HepG2 (cell line): ENCODE results near the gene SMIM38. TPM values are rescaled to one million over a fixed set of nuclear protein-coding genes. Genes with fewer than 3 reads are reported as not detected.

Source experiments
- ATAC-seq: fragments of 200-7000 bp; cut with Tn5 transposase; 3 replicates; pipeline ENCODE4 v1.9.1; 2020; ENCODE audit warnings: mild to moderate bottlenecking, moderate library complexity
- BruUV-seq: library from RNA; stranded (reverse); fragments of 400-500 nt; replicated peaks from 2 replicates; lab custom pipeline; 2021; lab: Mats Ljungman, UMichigan
- CTCF ChIA-PET: fragments of 300-600 bp; formaldehyde crosslinking; extraction: SDS; loops from one replicate; lab custom pipeline; 2021; ENCODE audit warnings: low total read pairs, inconsistent platforms, low intra/inter-chr PET ratio; lab: Yijun Ruan, JAX
- POLR2A ChIA-PET: fragments of 350-600 bp; sonication (Branson Sonifier 250); formaldehyde crosslinking; loops from one replicate; lab custom pipeline; 2020; ENCODE audit warnings: antibody characterized with exemption, inconsistent platforms; lab: Yijun Ruan, JAX
- DNase-seq: peaks from one replicate; pipeline ENCODE4 v3.0.0-alpha.2; 2015; ENCODE audit warnings: low spot score
- FAIRE-seq: peaks from 3 replicates; lab custom pipeline; 2011; peaks lifted over from hg19 to GRCh38; lab: Jason Lieb, UNC
- H2AFZ ChIP-seq: one replicate; pipeline ENCODE4 v1.6.1; 2011; ENCODE audit warnings: low read length, inconsistent platforms
- H3K27ac ChIP-seq: fragments of 300-600 bp; 3 replicates; pipeline ENCODE4 v1.8.0; 2011; ENCODE audit warnings: mixed run types, mild to moderate bottlenecking, mixed read lengths, low read length, inconsistent platforms; ENCODE audit not compliant: insufficient read depth; ENCODE audit errors: extremely low read length
- H3K27me3 ChIP-seq, 2 experiments: fragments of 200-600 bp in 1 of 2; 2 replicates in 1 of 2; 3 replicates in 1 of 2; pipeline versions ENCODE4 v1.6.0 to v1.8.0; 2011; ENCODE audit warnings: low read length in 2 of 2, mild to moderate bottlenecking in 2 of 2, moderate library complexity in 2 of 2, inconsistent platforms in 1 of 2; ENCODE audit not compliant: insufficient read depth in 2 of 2, control insufficient read depth in 1 of 2
- H3K36me3 ChIP-seq, 2 experiments: fragments of 200-600 bp in 1 of 2; replicated peaks in 1 of 2; 2 replicates in 1 of 2; 3 replicates in 1 of 2; pipeline versions ENCODE4 v1.5.1 to v1.8.0; 2011; ENCODE audit warnings: low read length in 2 of 2, inconsistent platforms in 1 of 2; ENCODE audit not compliant: insufficient read depth in 2 of 2, control insufficient read depth in 1 of 2
- H3K4me1 ChIP-seq: 2 replicates; pipeline ENCODE4 v1.5.1; 2012; ENCODE audit warnings: low read length, inconsistent platforms; ENCODE audit not compliant: insufficient read depth
- H3K4me2 ChIP-seq: 2 replicates; pipeline ENCODE4 v1.6.0; 2011; ENCODE audit warnings: low read depth, low read length, inconsistent platforms
- H3K4me3 ChIP-seq, 3 experiments: fragments of 200-600 bp in 1 of 3; sonication (generic), shearing (Covaris generic) in 1 of 3; replicated peaks in 1 of 3; 2 replicates each; pipeline ENCODE4 v1.5.1; 2011 to 2016; ENCODE audit warnings: low read length in 3 of 3, inconsistent platforms in 2 of 3, low read depth in 2 of 3, mild to moderate bottlenecking in 2 of 3, control low read depth in 1 of 3, mixed read lengths in 1 of 3; ENCODE audit not compliant: insufficient read depth in 1 of 3
- H3K79me2 ChIP-seq: one replicate; pipeline ENCODE4 v1.6.1; 2011; ENCODE audit warnings: low read length, inconsistent platforms; ENCODE audit not compliant: insufficient read depth
- H3K9ac ChIP-seq: 2 replicates; pipeline ENCODE4 v1.6.0; 2011; ENCODE audit warnings: mild to moderate bottlenecking, low read depth, low read length, inconsistent platforms; ENCODE audit not compliant: insufficient read depth
- H3K9me3 ChIP-seq: 2 replicates; pipeline ENCODE4 v1.5.1; 2012; ENCODE audit warnings: mild to moderate bottlenecking, low read length
- H4K20me1 ChIP-seq: 2 replicates; pipeline ENCODE4 v1.6.0; 2011; ENCODE audit warnings: inconsistent platforms, mild to moderate bottlenecking, low read length, moderate library complexity; ENCODE audit not compliant: insufficient read depth
- HIVEP1 ChIP-seq: sonication (generic); formaldehyde crosslinking; IDR thresholded peaks from 2 replicates; pipeline ENCODE4 v1.4.0; 2020; ENCODE audit warnings: mild to moderate bottlenecking, missing genetic modification reagents
- PHF20 ChIP-seq: sonication (generic); formaldehyde crosslinking; IDR thresholded peaks from 2 replicates; pipeline ENCODE4 v1.5.0; 2020; ENCODE audit warnings: mild to moderate bottlenecking, missing genetic modification reagents
- POLR2AphosphoS5 ChIP-seq: IDR thresholded peaks from 2 replicates; pipeline ENCODE4 v1.6.1; 2012; ENCODE audit warnings: low read depth, low read length
- RARG ChIP-seq: sonication (generic); formaldehyde crosslinking; IDR thresholded peaks from 2 replicates; pipeline ENCODE4 v1.4.0; 2020; ENCODE audit warnings: low read depth, mild to moderate bottlenecking, missing genetic modification reagents
- TGIF2 ChIP-seq: IDR thresholded peaks from 2 replicates; pipeline ENCODE4 v1.6.1; 2016; ENCODE audit warnings: control low read depth, missing compliant biosample characterization
- ZNF552 ChIP-seq: sonication (generic); formaldehyde crosslinking; IDR thresholded peaks from 2 replicates; pipeline ENCODE4 v1.9.0; 2022; ENCODE audit warnings: missing genetic modification reagents, mild to moderate bottlenecking, borderline replicate concordance
- ZSCAN31 ChIP-seq: sonication (generic); formaldehyde crosslinking; IDR thresholded peaks from 2 replicates; pipeline ENCODE4 v1.5.0; 2020; ENCODE audit warnings: low read depth, mild to moderate bottlenecking, missing genetic modification reagents
- WGBS: methylation state at CpG from one replicate; pipeline ENCODE4 v1.1.6; 2017; ENCODE audit warnings: low lambda C conversion rate; 5-methylcytosine and 5-hydroxymethylcytosine counted together
- in situ Hi-C: cut with HindIII; loops from 2 replicates; pipeline ENCODE4 v1.10.0; 2017; ENCODE audit warnings: low pct_unique_long_range_greater_than_20kb; ENCODE audit not compliant: extremely low pct_ligation_motif_present
- intact Hi-C: fragments of 100-400 bp; cut with micrococcal nuclease; formaldehyde crosslinking; loops from one replicate; pipeline ENCODE4 v1.10.0; 2022; ENCODE audit not compliant: unreplicated experiment
- polyA plus RNA-seq, 8 experiments: library from polyadenylated mRNA; depleted of rRNA in 3 of 8; stranded (reverse) in 7 of 8; unstranded in 1 of 8; fragments of >200 nt; fragmentation: Illumina TruSeq in 4 of 8; extraction: Trizol in 4 of 8; gene quantifications; 2 replicates each; pipeline versions ENCODE4 v1.2.1 to v1.2.3, GENCODE V29; 2011 to 2016; ENCODE audit warnings: low read depth in 4 of 8, missing spikeins in 1 of 8, mixed read lengths in 1 of 8; ENCODE audit not compliant: insufficient read depth in 1 of 8
- total RNA-seq, 5 experiments: library from RNA; depleted of rRNA; stranded (reverse); fragments of >200 nt; fragmentation: Illumina TruSeq; extraction: Trizol; gene quantifications; 2 replicates each; pipeline ENCODE4 v1.2.3, GENCODE V29; 2016; ENCODE audit warnings: low read depth in 1 of 5
- TF ChIP-seq, protein P1 (sequence below): fragments of 450-650 bp; IDR thresholded peaks from 2 replicates; pipeline ENCODE4 v1.6.1; 2016
- TF ChIP-seq, protein P2 (sequence below): sonication (generic); formaldehyde crosslinking; IDR thresholded peaks from 2 replicates; pipeline ENCODE4 v1.5.0; 2020; ENCODE audit warnings: mild to moderate bottlenecking, missing genetic modification reagents
- TF ChIP-seq, protein P3 (sequence below), 2 experiments: sonication (generic) in 1 of 2; formaldehyde crosslinking in 1 of 2; IDR thresholded peaks; 2 replicates each; pipeline versions ENCODE4 v1.4.0 to v1.6.1; 2018 to 2020; ENCODE audit warnings: missing genetic modification reagents in 2 of 2, borderline replicate concordance in 1 of 2, low read depth in 1 of 2, mild to moderate bottlenecking in 1 of 2, missing biosample characterization in 1 of 2

SMIM38 gene
- total and polyA plus RNA-seq, 2 of the 13 experiments (the other 11 are each of a cell fraction or from before 2014, with no cell fraction given): 0.30 to 0.40 TPM

DNA sequence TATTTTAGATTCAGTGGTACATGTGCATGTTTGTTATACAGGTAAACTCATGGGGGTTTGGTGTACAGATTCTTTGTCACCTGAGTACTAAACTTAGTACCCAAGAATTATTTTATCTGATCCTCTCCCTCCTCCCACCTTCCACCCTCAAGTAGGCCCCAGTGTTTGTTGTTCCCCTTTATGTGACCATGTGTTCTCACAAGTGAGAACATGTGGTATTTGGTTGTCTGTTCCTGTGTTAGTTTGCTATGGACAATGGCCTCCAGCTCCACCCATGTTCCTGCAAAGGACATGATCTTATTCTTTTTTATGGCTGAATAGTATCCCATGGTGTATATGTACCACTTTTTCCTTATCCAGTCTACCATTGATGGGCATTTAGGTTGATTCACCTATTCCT lies 6.8 kb downstream of the SMIM38 start:
- POLR2A ChIA-PET: no interaction called here
- Histone ChIP-seq H4K20me1 (no peaks in the 10 kb centered on the region), H3K9me3 (no peaks in the 10 kb centered on the region), H3K4me2 (no peak overlapping the region), H3K4me3 (no peak overlapping the region), H3K9ac (no peak overlapping the region), H3K27ac (no peak overlapping the region), H2AFZ (no peak overlapping the region), H3K27me3 (peaks cover 0 to 5% of the 10 kb centered on the region in 2 experiments; a peak in 1 of 5 replicates), H3K79me2 (no peaks in the 10 kb centered on the region), H3K36me3 (no peaks in the 10 kb centered on the region), H3K4me1 (peaks cover 15% of the 10 kb centered on the region)
- ATAC-seq (no peak), FAIRE-seq (no peak), DNase-seq (no peak)
- in situ Hi-C loops: no loop called here
- no TSS peak for BruUV-seq
- TF ChIP-seq, protein P1, sequence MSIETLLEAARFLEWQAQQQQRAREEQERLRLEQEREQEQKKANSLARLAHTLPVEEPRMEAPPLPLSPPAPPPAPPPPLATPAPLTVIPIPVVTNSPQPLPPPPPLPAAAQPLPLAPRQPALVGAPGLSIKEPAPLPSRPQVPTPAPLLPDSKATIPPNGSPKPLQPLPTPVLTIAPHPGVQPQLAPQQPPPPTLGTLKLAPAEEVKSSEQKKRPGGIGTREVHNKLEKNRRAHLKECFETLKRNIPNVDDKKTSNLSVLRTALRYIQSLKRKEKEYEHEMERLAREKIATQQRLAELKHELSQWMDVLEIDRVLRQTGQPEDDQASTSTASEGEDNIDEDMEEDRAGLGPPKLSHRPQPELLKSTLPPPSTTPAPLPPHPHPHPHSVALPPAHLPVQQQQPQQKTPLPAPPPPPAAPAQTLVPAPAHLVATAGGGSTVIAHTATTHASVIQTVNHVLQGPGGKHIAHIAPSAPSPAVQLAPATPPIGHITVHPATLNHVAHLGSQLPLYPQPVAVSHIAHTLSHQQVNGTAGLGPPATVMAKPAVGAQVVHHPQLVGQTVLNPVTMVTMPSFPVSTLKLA: peak; percentile 97
- TF ChIP-seq, protein P2, sequence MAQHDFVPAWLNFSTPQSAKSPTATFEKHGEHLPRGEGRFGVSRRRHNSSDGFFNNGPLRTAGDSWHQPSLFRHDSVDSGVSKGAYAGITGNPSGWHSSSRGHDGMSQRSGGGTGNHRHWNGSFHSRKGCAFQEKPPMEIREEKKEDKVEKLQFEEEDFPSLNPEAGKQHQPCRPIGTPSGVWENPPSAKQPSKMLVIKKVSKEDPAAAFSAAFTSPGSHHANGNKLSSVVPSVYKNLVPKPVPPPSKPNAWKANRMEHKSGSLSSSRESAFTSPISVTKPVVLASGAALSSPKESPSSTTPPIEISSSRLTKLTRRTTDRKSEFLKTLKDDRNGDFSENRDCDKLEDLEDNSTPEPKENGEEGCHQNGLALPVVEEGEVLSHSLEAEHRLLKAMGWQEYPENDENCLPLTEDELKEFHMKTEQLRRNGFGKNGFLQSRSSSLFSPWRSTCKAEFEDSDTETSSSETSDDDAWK (CRISPR knock-in tag): no peak
- CTCF ChIA-PET: no interaction called here
- intact Hi-C loops: no loop called here

DNA sequence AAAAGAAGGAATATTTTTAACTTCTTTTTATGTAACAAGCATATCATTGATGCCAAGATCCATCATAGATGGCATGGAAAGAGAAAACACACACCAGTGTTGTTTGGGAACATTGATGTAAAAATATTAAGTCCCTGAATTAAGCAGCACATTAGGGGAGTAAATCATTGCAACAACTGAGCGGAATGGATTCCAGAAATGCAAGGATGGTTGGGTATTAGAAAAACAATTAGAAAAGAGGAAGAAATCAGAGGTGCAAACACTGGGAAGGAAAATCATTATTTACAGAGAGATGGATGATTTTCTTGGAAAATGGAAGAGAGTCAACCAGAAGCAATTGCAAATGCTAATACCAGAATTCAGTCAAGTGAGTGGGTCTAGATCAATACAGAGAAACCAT lies 8.1 kb downstream of the SMIM38 start:
- FAIRE-seq (no peak), ATAC-seq (no peak), DNase-seq (no peak)
- Histone ChIP-seq H3K4me1 (peaks cover 4% of the 10 kb centered on the region; the same call in 1 of the 2 replicates), H3K27ac (no peak overlapping the region), H3K36me3 (no peaks in the 10 kb centered on the region), H2AFZ (no peak overlapping the region), H3K4me3 (no peak overlapping the region), H3K9ac (no peak overlapping the region), H3K79me2 (no peaks in the 10 kb centered on the region), H4K20me1 (no peaks in the 10 kb centered on the region), H3K9me3 (no peaks in the 10 kb centered on the region), H3K4me2 (no peak overlapping the region), H3K27me3 (peaks cover 0 to 5% of the 10 kb centered on the region in 2 experiments; a peak in 1 of 5 replicates)
- WGBS: 31% methylated on average over 1 of the region's 1 CpG
- CTCF ChIA-PET: no interaction called here
- in situ Hi-C loops (no loop called here), intact Hi-C loops (no loop called here)
- POLR2A ChIA-PET: no interaction called here
- BruUV-seq: no TSS peak
- TF ChIP-seq POLR2AphosphoS5 (no peak), HIVEP1 (CRISPR knock-in tag) (no peak), PHF20 (CRISPR knock-in tag) (no peak), ZNF552 (CRISPR knock-in tag) (no peak), RARG (CRISPR knock-in tag) (no peak), TGIF2 (CRISPR knock-in tag) (no peak), ZSCAN31 (no peak)
- TF ChIP-seq, protein P3, sequence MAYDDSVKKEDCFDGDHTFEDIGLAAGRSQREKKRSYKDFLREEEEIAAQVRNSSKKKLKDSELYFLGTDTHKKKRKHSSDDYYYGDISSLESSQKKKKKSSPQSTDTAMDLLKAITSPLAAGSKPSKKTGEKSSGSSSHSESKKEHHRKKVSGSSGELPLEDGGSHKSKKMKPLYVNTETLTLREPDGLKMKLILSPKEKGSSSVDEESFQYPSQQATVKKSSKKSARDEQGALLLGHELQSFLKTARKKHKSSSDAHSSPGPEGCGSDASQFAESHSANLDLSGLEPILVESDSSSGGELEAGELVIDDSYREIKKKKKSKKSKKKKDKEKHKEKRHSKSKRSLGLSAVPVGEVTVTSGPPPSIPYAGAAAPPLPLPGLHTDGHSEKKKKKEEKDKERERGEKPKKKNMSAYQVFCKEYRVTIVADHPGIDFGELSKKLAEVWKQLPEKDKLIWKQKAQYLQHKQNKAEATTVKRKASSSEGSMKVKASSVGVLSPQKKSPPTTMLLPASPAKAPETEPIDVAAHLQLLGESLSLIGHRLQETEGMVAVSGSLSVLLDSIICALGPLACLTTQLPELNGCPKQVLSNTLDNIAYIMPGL (CRISPR knock-in tag; IDR thresholded peaks at IDR 0.05; ENCODE audit: borderline replicate concordance in 1 of 2, low read depth in 1 of 2): no peak
